K562 treated with DMSO at 1 percent for 48 hours (cell line): Measurements from ENCODE around the gene HJURP. TPM values are rescaled to one million over a fixed set of nuclear protein-coding genes. Genes with fewer than 3 reads are reported as not detected.

ENCODE experiments used
- total RNA-seq: library from RNA; unstranded; fragments of 300-600 nt; gene quantifications from 2 replicates; pipeline ENCODE4 v1.2.3, GENCODE V29; 2022; ENCODE audit warnings: low replicate concordance; ENCODE audit errors: extremely low read depth

Gene HJURP, protein sequence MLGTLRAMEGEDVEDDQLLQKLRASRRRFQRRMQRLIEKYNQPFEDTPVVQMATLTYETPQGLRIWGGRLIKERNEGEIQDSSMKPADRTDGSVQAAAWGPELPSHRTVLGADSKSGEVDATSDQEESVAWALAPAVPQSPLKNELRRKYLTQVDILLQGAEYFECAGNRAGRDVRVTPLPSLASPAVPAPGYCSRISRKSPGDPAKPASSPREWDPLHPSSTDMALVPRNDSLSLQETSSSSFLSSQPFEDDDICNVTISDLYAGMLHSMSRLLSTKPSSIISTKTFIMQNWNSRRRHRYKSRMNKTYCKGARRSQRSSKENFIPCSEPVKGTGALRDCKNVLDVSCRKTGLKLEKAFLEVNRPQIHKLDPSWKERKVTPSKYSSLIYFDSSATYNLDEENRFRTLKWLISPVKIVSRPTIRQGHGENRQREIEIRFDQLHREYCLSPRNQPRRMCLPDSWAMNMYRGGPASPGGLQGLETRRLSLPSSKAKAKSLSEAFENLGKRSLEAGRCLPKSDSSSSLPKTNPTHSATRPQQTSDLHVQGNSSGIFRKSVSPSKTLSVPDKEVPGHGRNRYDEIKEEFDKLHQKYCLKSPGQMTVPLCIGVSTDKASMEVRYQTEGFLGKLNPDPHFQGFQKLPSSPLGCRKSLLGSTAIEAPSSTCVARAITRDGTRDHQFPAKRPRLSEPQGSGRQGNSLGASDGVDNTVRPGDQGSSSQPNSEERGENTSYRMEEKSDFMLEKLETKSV
- not detected in 2 replicates for total RNA-seq

GRCh38 chr2:233854241-233854981, at the start of gene HJURP:
Gene HJURP, minus strand, starts transcription at chr2:233854535. Its CDS starts 35 bp downstream, at chr2:233854500.

DNA sequence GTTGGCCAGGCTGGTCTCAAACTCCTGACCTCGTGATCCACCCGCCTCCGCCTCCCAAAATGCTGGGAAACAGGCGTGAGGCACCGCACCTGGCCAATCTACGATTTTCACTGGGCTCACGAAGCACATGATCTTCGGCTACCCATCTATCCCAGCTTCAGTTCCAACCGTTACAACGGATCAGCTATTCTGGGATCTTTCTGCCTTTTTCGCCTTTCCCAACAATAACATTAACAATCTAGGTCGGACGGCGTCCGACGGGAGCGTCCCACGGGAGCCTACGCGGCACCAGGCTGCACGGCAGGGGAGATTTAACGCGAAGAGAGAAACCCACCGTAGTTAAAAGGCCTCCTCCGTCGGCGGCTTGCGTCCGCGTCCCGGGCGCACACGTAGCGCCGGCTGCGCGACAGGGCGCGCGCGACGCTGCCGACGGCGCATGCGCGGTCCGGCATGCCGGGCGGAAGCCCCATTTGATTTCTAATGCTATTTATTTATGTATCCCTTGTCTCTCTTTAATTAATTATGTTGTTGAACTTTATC, 13.7 kb upstream of the HJURP start, which contains the start of gene MSL3B:
Gene MSL3B (minus strand): TSS at position 394 of the 540 bp plus-strand sequence.

Other genes with a start within 250 kb of the HJURP start
- not detected in 2 replicates for gene UGT1A8, start 236.9 kb downstream of the HJURP start, total RNA-seq
- not detected in 2 replicates for gene UGT1A10, start 218.1 kb downstream of the HJURP start, total RNA-seq
- not detected in 2 replicates for gene UGT1A9, start 182.6 kb downstream of the HJURP start, total RNA-seq
- gene UGT1A7, start 172.6 kb downstream of the HJURP start, total RNA-seq, result not detected in 2 replicates
- gene UGT1A6, start 161.6 kb downstream of the HJURP start, total RNA-seq, result not detected in 2 replicates
- not detected in 2 replicates for gene UGT1A5, start 141.6 kb downstream of the HJURP start, total RNA-seq
- not detected in 2 replicates for gene UGT1A4, start 135.8 kb downstream of the HJURP start, total RNA-seq
- gene UGT1A3, start 125.5 kb downstream of the HJURP start, total RNA-seq, result not detected in 2 replicates
- gene UGT1A1, start 94.3 kb downstream of the HJURP start, total RNA-seq, result not detected in 2 replicates
- not detected in 2 replicates for gene MROH2A, start 76.2 kb downstream of the HJURP start, total RNA-seq
- not detected in 2 replicates for gene TRPM8, start 62.8 kb upstream of the HJURP start, total RNA-seq
- not detected in 2 replicates for gene SPP2, start 196.2 kb upstream of the HJURP start, total RNA-seq